ENCODE measurements around the gene WFDC10B.
A peak's percentile ranks its signal among the peaks of the same experiment; 100 is the strongest.
"Not testable (repeated sequence)": the region's sequence is repeated elsewhere in the genome, so short reads cannot be mapped to it uniquely, and the experiment has no call there.

The WFDC10B gene

DNA sequence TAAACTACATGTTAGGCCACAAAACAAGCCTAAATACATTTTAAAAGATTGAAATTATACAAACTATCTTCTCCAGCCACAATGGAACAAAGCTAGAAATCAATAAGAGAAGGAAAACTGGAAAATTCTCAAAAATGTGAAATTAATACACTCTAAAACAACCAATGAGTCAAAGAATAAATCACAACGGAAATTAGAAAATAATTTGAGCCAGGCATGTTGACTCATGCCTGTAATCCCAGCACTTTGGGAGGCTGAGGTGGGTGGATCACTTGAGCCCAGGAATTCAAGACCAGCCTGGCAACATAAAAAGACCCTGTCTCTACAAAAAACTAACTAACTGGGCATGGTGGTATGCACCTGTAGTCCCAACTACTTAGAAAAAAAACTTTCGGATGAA lies 9.3 kb downstream of the WFDC10B start:
- no peak for DNase-seq (ENCODE audit: low read depth)
- TF ChIP-seq, protein P1, sequence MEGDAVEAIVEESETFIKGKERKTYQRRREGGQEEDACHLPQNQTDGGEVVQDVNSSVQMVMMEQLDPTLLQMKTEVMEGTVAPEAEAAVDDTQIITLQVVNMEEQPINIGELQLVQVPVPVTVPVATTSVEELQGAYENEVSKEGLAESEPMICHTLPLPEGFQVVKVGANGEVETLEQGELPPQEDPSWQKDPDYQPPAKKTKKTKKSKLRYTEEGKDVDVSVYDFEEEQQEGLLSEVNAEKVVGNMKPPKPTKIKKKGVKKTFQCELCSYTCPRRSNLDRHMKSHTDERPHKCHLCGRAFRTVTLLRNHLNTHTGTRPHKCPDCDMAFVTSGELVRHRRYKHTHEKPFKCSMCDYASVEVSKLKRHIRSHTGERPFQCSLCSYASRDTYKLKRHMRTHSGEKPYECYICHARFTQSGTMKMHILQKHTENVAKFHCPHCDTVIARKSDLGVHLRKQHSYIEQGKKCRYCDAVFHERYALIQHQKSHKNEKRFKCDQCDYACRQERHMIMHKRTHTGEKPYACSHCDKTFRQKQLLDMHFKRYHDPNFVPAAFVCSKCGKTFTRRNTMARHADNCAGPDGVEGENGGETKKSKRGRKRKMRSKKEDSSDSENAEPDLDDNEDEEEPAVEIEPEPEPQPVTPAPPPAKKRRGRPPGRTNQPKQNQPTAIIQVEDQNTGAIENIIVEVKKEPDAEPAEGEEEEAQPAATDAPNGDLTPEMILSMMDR (conservative IDR thresholded peaks at IDR 0.05; ENCODE audit: low read depth, low read length) = no peak
- H3K4me3 ChIP-seq (ENCODE audit: low read depth, low read length) = no peak overlapping the region

DNA sequence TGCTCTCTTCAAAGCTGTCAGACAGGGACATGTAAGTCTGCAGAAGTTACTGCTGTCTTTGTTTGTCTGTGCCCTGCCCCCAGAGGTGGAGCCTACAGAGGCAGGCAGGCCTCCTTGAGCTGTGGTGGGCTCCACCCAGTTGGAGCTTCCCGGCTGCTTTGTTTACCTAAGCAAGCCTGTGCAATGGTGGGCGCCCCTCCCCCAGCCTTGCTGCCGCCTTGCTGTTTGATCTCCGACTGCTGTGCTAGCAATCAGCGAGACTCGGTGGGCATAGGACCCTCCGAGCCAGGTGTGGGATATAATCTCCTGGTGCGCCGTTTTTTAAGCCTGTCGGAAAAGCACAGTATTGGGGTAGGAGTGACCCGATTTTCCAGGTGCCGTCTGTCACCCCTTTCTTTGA lies 11.5 kb downstream of the WFDC10B start:
- H3K4me3 ChIP-seq (ENCODE audit: low read depth, low read length); DNase-seq (ENCODE audit: low read depth): not testable (repeated sequence)

DNA sequence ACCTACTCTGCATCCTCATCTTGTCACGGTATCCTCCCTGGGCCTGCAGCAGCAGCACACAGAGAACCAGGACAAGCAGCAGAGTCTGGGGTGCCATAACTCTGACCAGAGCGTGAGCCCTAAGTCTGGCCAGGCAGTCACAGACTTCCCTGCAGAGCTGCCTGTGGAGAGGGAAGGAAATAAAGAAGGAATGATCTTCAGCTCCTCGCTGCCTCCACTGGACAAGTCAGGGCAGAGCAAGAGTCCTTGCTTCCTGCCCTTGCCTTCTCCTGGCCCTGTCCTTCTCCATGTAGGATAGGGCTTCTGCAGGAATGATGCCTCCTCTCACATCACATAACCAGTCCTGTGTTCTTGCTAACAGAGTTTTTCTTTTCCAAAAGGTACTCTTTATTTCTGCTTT lies 18.9 kb downstream of the WFDC10B start:
- TF ChIP-seq, protein P1 (conservative IDR thresholded peaks at IDR 0.05; ENCODE audit: low read depth, low read length) = peak; percentile 29
- DNase-seq (ENCODE audit: low read depth) = peak; percentile 10

DNA sequence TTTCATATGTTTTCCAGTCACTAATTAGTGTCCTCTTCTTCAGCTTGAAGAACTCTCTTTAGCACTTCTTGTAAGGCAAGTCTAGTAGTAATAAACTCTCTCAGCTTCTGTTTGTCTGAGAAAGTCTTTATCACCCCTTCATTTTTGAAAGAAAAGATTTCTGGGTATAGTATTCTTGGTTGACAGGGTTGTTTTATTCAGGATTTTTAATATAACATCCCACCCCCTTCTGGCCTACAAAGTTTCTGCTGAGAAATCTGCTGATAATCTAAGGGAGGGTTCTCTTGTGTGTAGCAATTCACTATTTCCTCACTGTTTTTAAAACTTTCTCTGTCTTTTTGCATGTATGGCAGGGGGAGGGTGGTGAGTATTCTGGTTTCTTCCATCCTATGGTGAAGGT lies 25.2 kb downstream of the WFDC10B start:
- no peak for DNase-seq (ENCODE audit: low read depth)
- no peak overlapping the region for H3K4me3 ChIP-seq (ENCODE audit: low read depth, low read length)
- TF ChIP-seq, protein P1 (conservative IDR thresholded peaks at IDR 0.05; ENCODE audit: low read depth, low read length) = no peak

More for the DNA sequence above, 18.9 kb downstream of the WFDC10B start:
- H3K4me3 ChIP-seq (ENCODE audit: low read depth, low read length) = no peak overlapping the region

DNA sequence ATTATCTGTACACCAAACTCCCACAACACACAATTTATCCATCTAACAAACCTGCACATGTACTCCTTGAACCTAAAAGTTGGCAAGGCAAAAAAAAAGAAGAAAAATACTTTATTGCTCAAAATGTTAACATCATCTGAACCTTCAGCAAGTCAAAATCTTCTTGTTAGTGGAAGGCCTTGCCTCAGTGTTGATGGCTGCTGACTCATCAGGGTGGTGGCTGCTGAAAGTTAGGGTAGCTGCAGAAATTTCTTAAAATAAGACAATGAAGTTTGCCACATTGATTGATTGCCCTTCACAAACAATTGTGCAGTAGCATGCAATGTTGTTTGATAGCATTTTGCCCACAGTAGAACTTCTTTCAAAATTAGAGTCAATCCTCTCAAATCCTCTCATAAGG lies 32.1 kb downstream of the WFDC10B start:
- no peak overlapping the region for H3K4me3 ChIP-seq (ENCODE audit: low read depth, low read length)
- no peak for DNase-seq (ENCODE audit: low read depth)
- TF ChIP-seq, protein P1 (conservative IDR thresholded peaks at IDR 0.05; ENCODE audit: low read depth, low read length) = no peak

DNA sequence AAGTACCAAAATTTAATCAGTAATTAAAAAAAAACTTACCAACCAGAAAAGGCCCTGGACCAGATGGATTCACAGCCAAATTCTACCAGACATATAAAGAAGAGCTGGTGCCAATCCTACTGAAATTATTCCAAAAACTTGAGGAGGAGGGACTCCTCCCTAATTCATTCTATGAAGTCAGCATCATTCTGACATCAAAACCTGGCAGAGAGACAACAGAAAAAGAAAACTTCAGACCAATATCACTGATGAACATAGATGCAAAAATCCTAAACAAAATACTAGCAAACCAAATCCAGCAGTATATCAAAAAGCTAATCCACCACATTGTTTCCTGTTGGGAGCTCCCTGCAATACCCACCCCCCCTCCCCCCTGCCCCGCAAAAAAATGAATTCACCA lies 34.7 kb downstream of the WFDC10B start, which contains the start of gene WFDC11:
Gene WFDC11, minus strand, starts transcription at position 101 of the 400 bp plus-strand sequence. CDS start 19,639 bp downstream, outside the sequence.
- TF ChIP-seq, protein P1 (conservative IDR thresholded peaks at IDR 0.05; ENCODE audit: low read depth, low read length) = no peak
- DNase-seq (ENCODE audit: low read depth) = no peak
- H3K4me3 ChIP-seq (ENCODE audit: low read depth, low read length) = no peak within 1 kb of the TSS

DNA sequence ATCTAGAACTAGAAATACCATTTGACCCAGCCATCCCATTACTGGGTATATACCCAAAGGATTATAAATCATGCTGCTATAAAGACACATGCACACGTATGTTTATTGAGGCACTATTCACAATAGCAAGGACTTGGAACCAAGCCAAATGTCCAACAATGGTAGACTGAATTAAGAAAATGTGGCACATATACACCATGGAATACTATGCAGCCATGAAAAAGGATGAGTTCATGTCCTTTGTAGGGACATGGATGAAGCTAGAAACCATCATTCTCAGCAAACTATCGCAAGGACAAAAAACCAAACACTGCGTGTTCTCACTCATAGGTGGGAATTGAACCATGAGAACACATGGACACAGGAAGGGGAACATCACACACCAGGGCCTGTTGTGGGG lies 47.8 kb downstream of the WFDC10B start:
- not testable (repeated sequence) for H3K4me3 ChIP-seq (ENCODE audit: low read depth, low read length); DNase-seq (ENCODE audit: low read depth)

DNA sequence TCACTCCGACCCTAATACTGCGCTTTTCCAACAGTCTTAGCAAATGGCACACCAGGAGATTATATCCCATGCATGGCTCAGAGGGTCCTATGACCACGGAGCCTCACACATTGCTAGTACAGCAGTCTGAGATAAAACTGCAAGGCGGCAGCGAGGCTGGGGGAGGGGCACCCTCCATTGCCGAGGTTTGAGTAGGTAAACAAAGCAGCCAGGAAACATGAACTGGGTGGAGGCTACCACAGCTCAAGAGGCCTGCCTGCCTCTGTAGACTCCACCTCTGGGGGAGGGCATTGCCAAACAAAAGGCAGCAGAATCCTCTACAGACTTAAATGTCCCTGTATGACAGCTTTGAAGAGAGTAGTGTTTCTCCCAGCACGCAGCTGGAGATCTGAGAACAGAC lies 53.1 kb downstream of the WFDC10B start:
- DNase-seq (ENCODE audit: low read depth); H3K4me3 ChIP-seq (ENCODE audit: low read depth, low read length): not testable (repeated sequence)

DNA sequence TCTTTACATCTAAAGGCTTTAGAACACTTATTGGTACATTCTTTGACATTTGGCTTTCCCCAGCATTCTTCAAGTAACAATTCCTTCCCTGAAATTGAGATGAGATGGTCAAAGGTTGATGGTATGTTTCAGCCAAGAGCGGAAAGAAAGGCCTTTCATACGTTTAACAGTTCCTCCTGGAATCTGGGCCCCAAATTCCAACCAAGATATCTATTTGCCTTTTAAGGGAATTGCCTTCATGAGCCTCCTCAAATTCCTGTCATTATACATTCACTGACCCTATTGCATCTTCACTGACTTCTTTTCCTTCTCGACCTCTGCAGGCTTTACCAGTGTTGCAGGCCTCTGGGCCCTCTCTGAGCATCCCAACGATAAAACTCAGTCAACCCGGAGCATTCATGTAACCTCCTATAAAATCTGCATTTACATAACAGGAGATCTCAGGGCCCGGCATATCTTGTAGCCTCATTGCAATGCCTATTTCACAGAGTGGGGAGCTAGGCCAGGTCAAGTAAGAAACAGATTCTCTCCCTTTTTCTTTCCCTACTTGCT lies 55.4 kb downstream of the WFDC10B start:
- H3K4me3 ChIP-seq (ENCODE audit: low read depth, low read length) = no peak overlapping the region
- TF ChIP-seq, protein P1 (conservative IDR thresholded peaks at IDR 0.05; ENCODE audit: low read depth, low read length) = no peak
- DNase-seq (ENCODE audit: low read depth) = no peak
